Measurements from ENCODE around the gene FBXO9. TPM values are rescaled to one million over a fixed set of nuclear protein-coding genes. Genes with fewer than 3 reads are reported as not detected.

FBXO9 gene
- total RNA-seq, 1 experiment from 2014 or later, result 41.2 TPM

- H3K27me3 ChIP-seq, result no peaks in the 10 kb centered on the region
- DNase-seq, result no peak
- H3K9me3 ChIP-seq, result no peaks in the 10 kb centered on the region
- no peaks in the 10 kb centered on the region for H3K36me3 ChIP-seq
- H3K4me3 ChIP-seq, result no peak overlapping the region
Measured at GRCh38 chr6:53111865-53112264, 46.7 kb downstream of the FBXO9 start.

- H3K4me3 ChIP-seq, result no peak overlapping the region
- no peak for DNase-seq
- H3K36me3 ChIP-seq, result no peaks in the 10 kb centered on the region
- H3K9me3 ChIP-seq, result no peaks in the 10 kb centered on the region
- no peaks in the 10 kb centered on the region for H3K27me3 ChIP-seq
Measured at GRCh38 chr6:53112404-53112803, 47.2 kb downstream of the FBXO9 start.

GRCh38 chr6:53112871-53113270 is 47.7 kb downstream of the FBXO9 start:
- Histone ChIP-seq H3K4me3 (no peak overlapping the region), H3K36me3 (no peaks in the 10 kb centered on the region), H3K27me3 (no peaks in the 10 kb centered on the region), H3K9me3 (no peaks in the 10 kb centered on the region)
- no peak for DNase-seq

- Histone ChIP-seq H3K4me3 (no peak overlapping the region), H3K36me3 (no peaks in the 10 kb centered on the region), H3K9me3 (no peaks in the 10 kb centered on the region), H3K27me3 (no peaks in the 10 kb centered on the region)
- no peak for DNase-seq
Measured at GRCh38 chr6:53113742-53114141, 48.5 kb downstream of the FBXO9 start.

- Histone ChIP-seq H3K36me3 (no peaks in the 10 kb centered on the region), H3K27me3 (no peaks in the 10 kb centered on the region), H3K4me3 (no peak overlapping the region), H3K9me3 (no peaks in the 10 kb centered on the region)
- DNase-seq, result no peak
Measured at GRCh38 chr6:53115113-53115512, 49.9 kb downstream of the FBXO9 start.

- no peaks in the 10 kb centered on the region for H3K27me3 ChIP-seq
- no peaks in the 10 kb centered on the region for H3K36me3 ChIP-seq
- no peaks in the 10 kb centered on the region for H3K9me3 ChIP-seq
- DNase-seq, result no peak
- no peak overlapping the region for H3K4me3 ChIP-seq
Measured at GRCh38 chr6:53115741-53116140, 50.5 kb downstream of the FBXO9 start.

GRCh38 chr6:53119349-53119748 is 54.1 kb downstream of the FBXO9 start:
- H3K9me3 ChIP-seq, result no peaks in the 10 kb centered on the region
- DNase-seq, result no peak
- no peak overlapping the region for H3K4me3 ChIP-seq
- H3K27me3 ChIP-seq, result no peaks in the 10 kb centered on the region
- H3K36me3 ChIP-seq, result no peaks in the 10 kb centered on the region

- peak; percentile 77 for DNase-seq
- no peaks in the 10 kb centered on the region for H3K36me3 ChIP-seq
- H3K4me3 ChIP-seq, result no peak overlapping the region
- H3K9me3 ChIP-seq, result no peaks in the 10 kb centered on the region
- no peaks in the 10 kb centered on the region for H3K27me3 ChIP-seq
Measured at GRCh38 chr6:53119772-53120409, 54.7 kb downstream of the FBXO9 start.

- Histone ChIP-seq H3K9me3 (no peaks in the 10 kb centered on the region), H3K4me3 (no peak overlapping the region), H3K36me3 (no peaks in the 10 kb centered on the region), H3K27me3 (no peaks in the 10 kb centered on the region)
- no peak for DNase-seq
Measured at GRCh38 chr6:53124131-53124800, 59.1 kb downstream of the FBXO9 start.

- Histone ChIP-seq H3K9me3 (no peaks in the 10 kb centered on the region), H3K4me3 (no peak overlapping the region), H3K36me3 (no peaks in the 10 kb centered on the region), H3K27me3 (no peaks in the 10 kb centered on the region)
- DNase-seq, result no peak
Measured at GRCh38 chr6:53125276-53125675, 60.1 kb downstream of the FBXO9 start.

GRCh38 chr6:53128842-53129241 is 63.6 kb downstream of the FBXO9 start:
- Histone ChIP-seq H3K9me3 (no peaks in the 10 kb centered on the region), H3K36me3 (no peaks in the 10 kb centered on the region), H3K4me3 (no peak overlapping the region), H3K27me3 (no peaks in the 10 kb centered on the region)
- DNase-seq, result no peak

GRCh38 chr6:53130569-53131290 is 65.5 kb downstream of the FBXO9 start:
- no peak overlapping the region for H3K4me3 ChIP-seq
- H3K27me3 ChIP-seq, result no peaks in the 10 kb centered on the region
- H3K9me3 ChIP-seq, result no peaks in the 10 kb centered on the region
- no peak for DNase-seq
- no peaks in the 10 kb centered on the region for H3K36me3 ChIP-seq

- Histone ChIP-seq H3K27me3 (no peaks in the 10 kb centered on the region), H3K4me3 (no peak overlapping the region), H3K36me3 (no peaks in the 10 kb centered on the region), H3K9me3 (no peaks in the 10 kb centered on the region)
- no peak for DNase-seq
Measured at GRCh38 chr6:53133961-53134360, 68.8 kb downstream of the FBXO9 start.

GRCh38 chr6:53134601-53135235 is 69.5 kb downstream of the FBXO9 start:
- no peak for DNase-seq
- no peaks in the 10 kb centered on the region for H3K27me3 ChIP-seq
- no peaks in the 10 kb centered on the region for H3K36me3 ChIP-seq
- H3K4me3 ChIP-seq, result no peak overlapping the region
- H3K9me3 ChIP-seq, result no peaks in the 10 kb centered on the region

- Histone ChIP-seq H3K27me3 (no peaks in the 10 kb centered on the region), H3K9me3 (no peaks in the 10 kb centered on the region), H3K4me3 (no peak overlapping the region), H3K36me3 (no peaks in the 10 kb centered on the region)
- no peak for DNase-seq
Measured at GRCh38 chr6:53136000-53136609, 70.9 kb downstream of the FBXO9 start.

- no peak for DNase-seq
- no peaks in the 10 kb centered on the region for H3K36me3 ChIP-seq
- H3K9me3 ChIP-seq, result no peaks in the 10 kb centered on the region
- no peak overlapping the region for H3K4me3 ChIP-seq
- H3K27me3 ChIP-seq, result no peaks in the 10 kb centered on the region
Measured at GRCh38 chr6:53139841-53140413, 74.7 kb downstream of the FBXO9 start.

- H3K9me3 ChIP-seq, result no peaks in the 10 kb centered on the region
- no peaks in the 10 kb centered on the region for H3K27me3 ChIP-seq
- no peak for DNase-seq
- no peaks in the 10 kb centered on the region for H3K36me3 ChIP-seq
- no peak overlapping the region for H3K4me3 ChIP-seq
Measured at GRCh38 chr6:53142810-53143209, 77.6 kb downstream of the FBXO9 start.
